ENCODE measurements around the gene MXI1.

- TF ChIP-seq REST (IDR thresholded peaks at IDR 0.05; ENCODE audit: insufficient replicate concordance, low read depth) (no peak), POLR2AphosphoS5 (IDR thresholded peaks at IDR 0.05; ENCODE audit: low read depth) (no peak), CTCF (IDR thresholded peaks at IDR 0.05; ENCODE audit: insufficient read depth, low read length) (no peak)
Measured at GRCh38 chr10:110312206-110312605, 104.8 kb downstream of the MXI1 start.
